Activated CD4-positive, alpha-beta T cell treated with anti-CD3 and anti-CD28 coated beads, Interleukin-10, Interleukin-2, amounts not matched to agents 100 ng/mL and 50 ng/mL, durations not matched to agents 16 hours and 8 hours (primary cell): ENCODE measurements around the gene FANCC.

Experiments used
- DNase-seq: peaks from one replicate; pipeline ENCODE4 v3.0.0-alpha.2; 2020

FANCC gene

GRCh38 chr9:95082401-95083084 lies 235.0 kb downstream of the FANCC start:
- no peak for DNase-seq

- DNase-seq, result no peak
Measured at GRCh38 chr9:95081998-95082397, 235.5 kb downstream of the FANCC start.

GRCh38 chr9:95080961-95081647 lies 236.4 kb downstream of the FANCC start:
- no peak for DNase-seq

DNA sequence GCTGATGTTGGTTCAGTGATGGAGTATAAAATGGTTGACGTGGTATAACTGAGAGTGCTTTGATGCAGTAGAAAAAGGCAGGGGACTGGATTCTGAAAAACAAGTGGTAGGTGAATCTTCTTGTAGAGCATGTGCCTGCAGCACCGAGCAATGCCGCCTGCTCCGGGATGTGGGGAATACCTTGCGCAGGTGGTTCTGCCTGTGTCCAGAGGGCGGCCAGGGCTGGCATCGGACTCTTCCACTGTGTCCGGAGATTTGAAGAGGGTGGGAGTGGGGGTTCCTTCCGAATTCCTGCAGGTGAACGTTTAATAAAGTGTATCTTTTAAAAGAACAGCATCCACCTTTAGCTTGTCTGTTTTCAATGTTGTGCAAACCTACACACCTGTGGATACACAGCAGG lies 238.0 kb downstream of the FANCC start:
- no peak for DNase-seq

DNA sequence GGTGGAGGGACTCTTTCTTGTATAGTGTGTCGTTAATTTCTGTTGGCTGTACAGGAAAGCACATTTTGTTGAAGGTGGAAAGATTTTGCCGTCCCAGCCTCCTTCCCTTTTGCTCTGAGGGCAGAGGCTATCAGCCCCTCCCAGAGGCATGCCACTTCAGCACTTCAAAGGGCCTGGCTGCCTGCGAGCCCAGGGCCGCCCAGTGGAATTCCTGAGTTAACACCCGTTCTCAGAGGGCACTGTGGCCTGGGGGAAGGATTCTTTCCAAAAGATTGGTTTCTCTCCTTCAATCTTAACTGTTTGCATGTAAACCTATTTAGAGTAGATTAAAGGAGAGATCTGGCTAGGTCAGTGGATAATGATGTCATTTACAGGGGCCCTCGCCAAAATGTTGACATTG lies 238.6 kb downstream of the FANCC start:
- no peak for DNase-seq

GRCh38 chr9:95078511-95078910 lies 239.0 kb downstream of the FANCC start:
- no peak for DNase-seq

DNA sequence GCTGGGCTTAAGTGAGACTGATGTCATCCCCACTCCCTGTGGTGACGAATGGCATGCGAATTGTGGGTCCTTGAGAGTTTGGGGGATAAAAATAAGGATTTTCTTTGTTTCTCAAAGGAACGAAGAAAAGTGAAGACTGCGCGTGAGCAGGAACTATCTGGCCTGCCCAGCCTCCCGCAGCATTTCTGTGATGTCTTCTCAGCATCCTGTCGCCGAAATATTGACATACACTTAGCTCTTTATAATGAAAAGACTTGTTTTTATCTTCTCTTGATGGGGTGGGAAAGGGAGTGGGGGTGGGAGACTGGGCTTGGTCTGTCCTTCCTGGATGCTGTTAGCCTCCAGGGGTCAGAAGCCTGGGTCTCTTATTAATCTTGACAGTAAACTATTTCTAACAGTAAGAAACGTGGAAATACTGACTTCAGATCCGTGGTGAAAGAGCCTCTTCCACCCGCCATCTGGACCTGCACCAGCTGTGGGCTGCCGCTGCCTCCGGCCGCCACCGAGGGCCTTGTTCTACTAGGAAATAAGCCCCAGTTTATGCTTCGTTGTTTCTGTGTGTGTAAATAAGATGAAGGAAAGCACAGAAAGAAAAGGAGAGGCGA lies 239.6 kb downstream of the FANCC start:
- no peak for DNase-seq

DNA sequence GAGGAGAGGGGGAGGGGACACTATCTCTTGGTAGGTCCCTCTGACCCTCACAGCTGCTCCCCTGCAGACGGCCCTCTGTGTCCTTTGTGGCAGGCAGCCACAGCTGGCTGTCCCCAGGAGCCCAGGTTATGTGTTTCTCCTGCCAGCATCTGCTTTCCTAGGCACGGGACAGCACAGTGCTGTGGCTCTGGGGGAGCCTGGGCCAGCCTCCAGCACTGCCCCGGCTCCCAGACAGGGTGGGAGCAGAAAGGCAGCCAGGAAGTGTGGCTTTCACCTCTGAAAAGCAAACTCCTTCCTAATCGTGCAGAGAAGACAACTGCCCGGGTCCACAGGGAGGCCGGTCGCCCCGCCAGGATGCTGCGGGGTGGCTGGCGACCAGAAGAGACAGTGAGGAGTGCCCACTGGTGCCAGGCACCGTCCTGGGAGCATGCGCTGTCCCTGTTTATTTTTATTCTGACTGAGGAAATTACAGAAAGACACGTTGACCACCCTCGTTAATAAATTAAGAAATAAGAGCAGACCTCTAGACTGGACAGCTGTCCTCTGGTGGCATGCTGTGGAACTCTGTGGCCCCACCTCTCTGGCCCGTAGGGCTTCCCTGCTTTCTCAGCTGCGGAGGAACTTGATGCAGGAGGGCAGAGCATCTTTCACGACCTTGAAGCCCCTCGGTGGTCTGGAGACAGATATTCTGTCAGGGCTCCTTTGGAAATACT lies 240.3 kb downstream of the FANCC start:
- no peak for DNase-seq

DNA sequence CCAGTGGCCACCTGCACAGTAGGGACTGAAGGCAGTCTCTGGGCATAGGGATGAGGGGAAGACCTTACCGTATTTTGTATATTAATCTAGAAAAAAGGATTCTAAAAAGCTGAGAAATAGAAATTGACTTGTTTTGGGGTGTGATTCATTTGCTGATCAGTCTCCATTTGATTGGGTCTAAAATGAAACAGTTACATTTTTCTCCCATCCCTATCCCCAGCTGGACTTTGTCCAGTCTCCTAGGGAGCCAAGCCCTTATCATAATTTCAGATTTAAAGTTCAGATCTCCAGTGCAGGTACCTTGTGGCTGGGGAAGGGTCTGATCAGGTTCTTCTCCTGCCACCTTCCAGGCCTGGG lies 240.8 kb downstream of the FANCC start:
- DNase-seq, result no peak

- no peak for DNase-seq
Measured at GRCh38 chr9:95075700-95076099, 241.8 kb downstream of the FANCC start.

- DNase-seq, result no peak
Measured at GRCh38 chr9:95074632-95075031, 242.9 kb downstream of the FANCC start.

GRCh38 chr9:95073918-95074317 lies 243.6 kb downstream of the FANCC start:
- no peak for DNase-seq

GRCh38 chr9:95073042-95073607 lies 244.4 kb downstream of the FANCC start:
- no peak for DNase-seq

DNA sequence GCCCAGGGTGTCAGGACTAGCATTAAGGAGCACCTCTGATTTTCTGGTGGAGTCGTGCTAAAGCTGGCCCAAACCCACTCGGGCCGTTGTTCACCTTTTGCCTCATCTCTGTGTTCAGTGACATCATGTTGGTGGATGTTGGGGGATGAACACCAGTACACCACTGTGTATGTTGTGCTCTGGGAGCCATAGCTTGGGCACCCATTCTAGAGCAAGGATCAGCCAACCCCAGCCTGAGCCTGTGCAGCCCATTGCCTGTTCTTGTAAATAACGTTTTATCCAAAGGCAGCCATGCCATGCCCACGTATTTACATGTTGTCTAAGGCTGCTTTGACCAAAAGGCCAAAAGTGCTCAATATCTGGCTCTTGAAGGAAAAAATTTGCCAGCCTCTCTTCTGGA lies 245.6 kb downstream of the FANCC start:
- no peak for DNase-seq

- no peak for DNase-seq
Measured at GRCh38 chr9:95071450-95071849, 246.1 kb downstream of the FANCC start.

DNA sequence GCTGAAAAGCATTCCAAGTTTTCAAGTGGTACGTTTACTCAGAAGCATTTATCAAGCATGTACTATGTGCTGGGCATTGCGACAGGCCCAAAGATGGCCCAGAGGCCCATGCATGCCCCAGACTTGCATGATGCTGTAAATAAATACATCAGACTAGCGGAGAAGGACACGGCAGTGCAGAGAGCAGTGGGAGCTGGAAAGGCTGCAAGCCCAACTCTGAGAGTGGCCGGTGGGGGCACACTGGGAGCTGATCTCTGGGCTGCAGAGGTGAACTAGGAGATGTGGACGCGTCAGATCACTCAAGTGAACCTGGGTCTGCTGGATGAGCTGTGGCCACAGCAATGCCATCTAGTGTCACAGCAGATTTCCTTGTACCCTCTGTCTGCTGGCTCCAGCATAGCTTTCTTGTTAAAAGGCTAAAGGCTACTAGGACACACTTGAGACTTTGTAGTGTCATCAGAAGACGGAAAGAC lies 246.9 kb downstream of the FANCC start:
- no peak for DNase-seq

GRCh38 chr9:95067897-95068296 lies 249.6 kb downstream of the FANCC start:
- no peak for DNase-seq

GRCh38 chr9:95067057-95067456 lies 250.5 kb downstream of the FANCC start:
- no peak for DNase-seq

DNA sequence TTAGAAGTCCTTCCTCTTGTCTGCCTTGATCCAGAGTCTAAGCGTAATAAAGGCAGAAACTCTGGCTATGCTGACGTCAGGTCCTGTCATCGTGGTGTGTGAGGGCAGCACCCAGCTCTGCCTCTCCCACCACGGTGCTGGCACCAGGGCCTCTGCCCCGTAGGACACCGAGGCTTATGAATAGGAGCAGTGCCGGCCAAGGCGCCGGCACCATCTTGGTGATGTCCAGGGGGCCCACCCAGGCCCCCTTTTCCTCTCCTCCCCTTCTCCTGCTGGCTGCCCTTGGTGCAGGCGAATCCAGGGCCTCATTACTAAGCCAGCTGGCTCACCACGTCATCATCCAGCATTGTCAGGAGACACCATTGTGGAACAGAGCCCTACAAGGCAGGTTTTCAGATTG lies 252.3 kb downstream of the FANCC start:
- no peak for DNase-seq

DNA sequence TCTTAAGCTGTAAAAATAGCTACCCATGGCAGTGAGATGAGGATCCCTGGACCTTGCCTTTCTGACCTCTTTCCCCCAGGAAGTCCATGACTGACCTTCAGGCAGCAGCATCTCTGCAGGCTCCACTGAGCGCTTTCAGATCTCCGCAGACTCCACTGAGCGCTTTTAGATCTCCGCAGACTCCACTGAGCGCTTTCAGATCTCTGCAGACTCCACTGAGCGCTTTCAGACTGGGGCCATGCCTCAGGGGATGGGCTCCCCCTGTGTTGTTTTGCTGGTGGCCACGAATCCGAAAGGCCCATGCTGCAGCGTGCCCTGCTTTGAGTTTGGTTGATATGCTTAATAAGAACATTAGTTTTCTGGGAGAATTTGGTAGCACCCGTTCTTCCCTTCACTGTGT lies 254.2 kb downstream of the FANCC start:
- DNase-seq, result no peak

- DNase-seq, result no peak
Measured at GRCh38 chr9:95062596-95063065, 254.9 kb downstream of the FANCC start.

DNA sequence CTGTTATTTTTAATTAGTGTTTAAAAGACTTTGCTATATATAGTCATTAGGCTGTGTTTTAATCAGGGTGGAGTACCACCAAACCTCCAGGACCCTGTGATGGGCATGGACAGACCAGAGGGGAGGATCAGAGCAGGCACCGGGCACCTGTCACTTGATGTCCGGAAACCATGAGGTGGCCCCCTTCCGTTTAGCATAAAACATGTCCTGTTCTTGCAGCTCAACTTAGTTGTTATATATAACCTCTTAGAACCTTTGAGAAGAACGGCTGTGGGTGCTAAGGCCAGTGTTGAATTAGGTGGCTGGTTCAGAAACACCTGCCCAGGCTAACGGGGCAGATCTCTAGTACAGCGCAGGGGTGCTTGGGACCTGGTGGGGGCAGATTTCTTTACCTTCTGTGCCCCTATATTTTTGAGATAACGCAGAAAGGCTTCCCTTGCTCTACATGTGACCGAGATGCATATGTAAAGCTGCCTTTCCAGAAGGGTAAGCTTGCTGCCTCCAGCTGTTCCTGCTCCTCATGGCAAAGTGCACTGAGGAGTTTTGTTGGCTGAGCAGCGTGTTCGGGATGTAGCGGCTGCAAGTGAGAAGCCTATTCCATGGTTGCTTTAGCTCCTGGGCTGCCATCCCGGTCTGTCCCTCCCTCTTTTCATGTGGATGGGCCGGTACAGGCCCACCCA lies 255.5 kb downstream of the FANCC start:
- no peak for DNase-seq

DNA sequence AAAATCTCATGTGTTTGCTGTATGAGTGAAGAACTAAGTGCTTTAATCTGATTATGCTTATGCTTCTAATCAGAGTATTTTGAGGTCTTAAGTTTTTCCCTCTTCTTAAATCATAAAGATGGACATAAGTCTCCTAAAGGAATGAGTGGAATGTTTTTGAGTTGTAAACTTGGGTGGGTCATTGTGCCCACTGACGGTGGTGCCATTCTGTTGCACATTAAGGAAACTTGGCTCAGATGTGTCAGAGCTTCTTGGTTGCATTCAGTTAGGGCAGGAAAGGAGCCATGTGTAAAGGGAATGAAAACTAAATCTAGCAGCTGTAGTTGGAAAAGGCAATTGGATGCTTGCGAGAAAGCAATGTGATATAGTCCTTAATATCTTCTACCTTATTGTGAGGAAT lies 256.6 kb downstream of the FANCC start:
- DNase-seq, result no peak
